OCI-LY1 (cell line): ENCODE results near the gene ARF1.

Source experiments
- EZH2 ChIP-seq: fragments of 200-600 bp; sonication (generic), shearing (Covaris generic); IDR thresholded peaks from 2 replicates; pipeline ENCODE4 v1.8.0; 2017; ENCODE audit warnings: borderline replicate concordance, mixed run types, mild to moderate bottlenecking, antibody characterized with exemption, low read length, moderate library complexity, mixed read lengths
- TF ChIP-seq, protein P1 (sequence below): fragments of 200-600 bp; sonication (generic), shearing (Covaris generic); IDR thresholded peaks from 2 replicates; pipeline ENCODE4 v1.5.1; 2017; ENCODE audit warnings: mild to moderate bottlenecking, antibody characterized with exemption, low read length, moderate library complexity, mixed read lengths

DNA sequence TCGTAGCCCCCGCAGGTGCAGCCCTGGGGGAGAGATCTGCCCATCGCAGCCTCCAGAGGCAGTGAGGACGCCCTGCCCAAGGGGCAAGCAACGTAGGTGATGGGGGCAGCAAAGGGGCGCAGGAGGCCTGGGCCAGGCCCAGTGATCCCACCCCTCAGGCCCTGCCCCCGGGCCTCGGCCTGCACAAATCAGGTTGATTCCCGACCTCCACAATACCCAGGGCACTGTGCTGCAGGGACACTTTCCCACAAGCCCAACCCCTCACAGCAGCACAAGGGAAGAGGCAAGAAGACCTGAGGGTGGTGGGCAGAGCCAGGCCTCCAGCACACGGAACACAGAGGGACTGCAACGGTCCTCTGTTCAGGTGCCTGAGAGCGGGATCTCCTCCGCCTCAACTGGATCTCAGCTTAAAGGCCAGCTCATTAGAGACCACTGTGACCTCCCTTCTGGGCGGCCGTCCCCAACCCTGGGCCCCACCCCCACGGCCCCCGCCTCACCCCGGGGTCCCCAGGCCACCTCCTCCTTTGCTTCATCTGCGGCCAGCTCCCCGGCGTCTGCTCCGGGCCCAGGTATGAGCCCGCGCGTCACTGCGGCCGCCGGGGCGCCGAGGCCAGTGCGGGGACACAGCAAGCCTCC lies 812 bp upstream of the ARF1 start:
- TF ChIP-seq, protein P1, sequence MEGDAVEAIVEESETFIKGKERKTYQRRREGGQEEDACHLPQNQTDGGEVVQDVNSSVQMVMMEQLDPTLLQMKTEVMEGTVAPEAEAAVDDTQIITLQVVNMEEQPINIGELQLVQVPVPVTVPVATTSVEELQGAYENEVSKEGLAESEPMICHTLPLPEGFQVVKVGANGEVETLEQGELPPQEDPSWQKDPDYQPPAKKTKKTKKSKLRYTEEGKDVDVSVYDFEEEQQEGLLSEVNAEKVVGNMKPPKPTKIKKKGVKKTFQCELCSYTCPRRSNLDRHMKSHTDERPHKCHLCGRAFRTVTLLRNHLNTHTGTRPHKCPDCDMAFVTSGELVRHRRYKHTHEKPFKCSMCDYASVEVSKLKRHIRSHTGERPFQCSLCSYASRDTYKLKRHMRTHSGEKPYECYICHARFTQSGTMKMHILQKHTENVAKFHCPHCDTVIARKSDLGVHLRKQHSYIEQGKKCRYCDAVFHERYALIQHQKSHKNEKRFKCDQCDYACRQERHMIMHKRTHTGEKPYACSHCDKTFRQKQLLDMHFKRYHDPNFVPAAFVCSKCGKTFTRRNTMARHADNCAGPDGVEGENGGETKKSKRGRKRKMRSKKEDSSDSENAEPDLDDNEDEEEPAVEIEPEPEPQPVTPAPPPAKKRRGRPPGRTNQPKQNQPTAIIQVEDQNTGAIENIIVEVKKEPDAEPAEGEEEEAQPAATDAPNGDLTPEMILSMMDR, result no peak
- TF ChIP-seq EZH2, result no peak
